Esophagus squamous epithelium (tissue), 4 donors: ENCODE measurements around the gene E2F2.

Experiments
- POLR2A ChIP-seq, 4 donors: fragments of 450-650 bp; IDR thresholded peaks; one replicate each; pipeline ENCODE4 v1.6.1; 2017; ENCODE audit warnings: antibody characterized with exemption in 4 of 4, mild to moderate bottlenecking in 4 of 4, moderate library complexity in 3 of 4
- TF ChIP-seq, protein P1 (sequence below), 6 experiments: fragments of 450-650 bp in 4 of 6; fragments of 200-600 bp in 2 of 6; sonication (generic) in 2 of 6; IDR thresholded peaks; one replicate each; pipeline ENCODE4 v1.5.1; 2016 to 2019; ENCODE audit warnings: antibody characterized with exemption in 6 of 6, mild to moderate bottlenecking in 4 of 6, moderate library complexity in 4 of 6

DNA sequence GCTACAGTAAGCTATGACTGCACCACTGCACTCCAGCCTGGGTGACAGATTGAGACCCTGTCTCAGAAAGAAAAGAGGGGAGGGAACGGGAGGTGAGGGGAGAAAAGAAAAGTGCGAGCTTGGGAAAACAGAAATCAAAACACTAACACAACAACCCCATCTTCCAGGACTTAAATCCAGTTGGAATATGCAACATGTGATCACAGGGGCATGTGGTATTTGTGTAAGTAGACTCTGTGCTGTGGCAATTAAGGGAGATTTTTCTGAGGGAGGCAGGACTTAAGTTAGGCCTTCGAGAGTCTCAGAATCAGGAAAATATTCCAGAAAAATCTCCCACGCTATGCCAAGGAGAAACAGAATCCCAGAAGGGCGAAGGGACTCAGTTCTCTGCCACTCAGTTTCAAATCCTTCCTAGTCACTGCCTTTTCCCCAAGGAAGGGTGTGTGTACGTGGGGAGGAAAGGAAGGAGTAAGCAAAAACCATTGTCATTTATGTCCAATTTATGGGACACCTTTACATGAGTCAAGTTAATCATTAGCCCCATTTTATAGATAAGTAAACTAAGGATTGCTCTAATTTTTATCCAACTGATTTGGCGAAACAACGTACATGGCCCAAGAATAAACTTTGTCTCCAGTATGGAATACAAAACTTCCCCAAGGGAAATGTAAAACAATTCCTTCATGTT, 16.0 kb upstream of the E2F2 start:
- TF ChIP-seq, protein P1, sequence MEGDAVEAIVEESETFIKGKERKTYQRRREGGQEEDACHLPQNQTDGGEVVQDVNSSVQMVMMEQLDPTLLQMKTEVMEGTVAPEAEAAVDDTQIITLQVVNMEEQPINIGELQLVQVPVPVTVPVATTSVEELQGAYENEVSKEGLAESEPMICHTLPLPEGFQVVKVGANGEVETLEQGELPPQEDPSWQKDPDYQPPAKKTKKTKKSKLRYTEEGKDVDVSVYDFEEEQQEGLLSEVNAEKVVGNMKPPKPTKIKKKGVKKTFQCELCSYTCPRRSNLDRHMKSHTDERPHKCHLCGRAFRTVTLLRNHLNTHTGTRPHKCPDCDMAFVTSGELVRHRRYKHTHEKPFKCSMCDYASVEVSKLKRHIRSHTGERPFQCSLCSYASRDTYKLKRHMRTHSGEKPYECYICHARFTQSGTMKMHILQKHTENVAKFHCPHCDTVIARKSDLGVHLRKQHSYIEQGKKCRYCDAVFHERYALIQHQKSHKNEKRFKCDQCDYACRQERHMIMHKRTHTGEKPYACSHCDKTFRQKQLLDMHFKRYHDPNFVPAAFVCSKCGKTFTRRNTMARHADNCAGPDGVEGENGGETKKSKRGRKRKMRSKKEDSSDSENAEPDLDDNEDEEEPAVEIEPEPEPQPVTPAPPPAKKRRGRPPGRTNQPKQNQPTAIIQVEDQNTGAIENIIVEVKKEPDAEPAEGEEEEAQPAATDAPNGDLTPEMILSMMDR (IDR thresholded peaks at IDR 0.05): no peak
- TF ChIP-seq POLR2A (IDR thresholded peaks at IDR 0.05): no peak
